Stromal cell of bone marrow (primary cell): ENCODE data around the gene HDAC4.

Experiments used
- DNase-seq: peaks from one replicate; pipeline ENCODE4 v3.0.0-alpha.2; 2012; ENCODE audit warnings: low read depth

The HDAC4 gene

DNA sequence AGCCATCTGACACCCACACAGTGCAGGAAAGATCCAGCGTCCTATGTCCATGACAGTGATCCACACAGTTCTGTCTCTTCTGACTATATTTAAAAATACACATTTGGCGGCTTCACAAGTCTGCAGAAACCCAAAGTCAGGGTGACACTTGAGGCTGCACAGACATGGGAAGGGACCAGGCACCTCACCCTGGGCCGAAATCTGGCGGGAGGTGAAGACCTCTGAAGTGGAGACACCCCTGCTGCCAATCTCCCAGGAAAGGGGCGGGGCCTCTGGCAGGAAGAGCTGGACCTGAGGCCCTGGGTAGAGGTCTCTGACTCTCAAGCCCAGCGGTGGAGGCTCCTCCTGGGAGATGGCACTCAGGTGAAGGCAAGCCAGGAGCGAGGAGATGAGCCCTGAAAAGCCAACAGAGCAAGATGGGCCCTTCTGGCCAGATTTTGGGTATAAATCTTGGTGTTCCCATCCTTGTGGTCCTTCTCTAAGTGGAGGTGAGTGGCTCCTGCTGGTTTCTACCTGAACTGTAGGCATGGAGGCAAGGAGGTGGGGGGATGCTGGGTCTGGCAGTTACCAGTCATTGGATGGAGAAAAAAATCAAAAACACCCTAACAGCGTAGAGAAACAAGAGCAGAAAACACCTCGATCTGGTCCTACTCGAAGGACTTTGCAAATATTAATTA, 248.4 kb downstream of the HDAC4 start:
- DNase-seq = no peak

- peak; percentile 47 for DNase-seq
Observed at GRCh38 chr2:239151201-239152131, 249.4 kb downstream of the HDAC4 start.

DNA sequence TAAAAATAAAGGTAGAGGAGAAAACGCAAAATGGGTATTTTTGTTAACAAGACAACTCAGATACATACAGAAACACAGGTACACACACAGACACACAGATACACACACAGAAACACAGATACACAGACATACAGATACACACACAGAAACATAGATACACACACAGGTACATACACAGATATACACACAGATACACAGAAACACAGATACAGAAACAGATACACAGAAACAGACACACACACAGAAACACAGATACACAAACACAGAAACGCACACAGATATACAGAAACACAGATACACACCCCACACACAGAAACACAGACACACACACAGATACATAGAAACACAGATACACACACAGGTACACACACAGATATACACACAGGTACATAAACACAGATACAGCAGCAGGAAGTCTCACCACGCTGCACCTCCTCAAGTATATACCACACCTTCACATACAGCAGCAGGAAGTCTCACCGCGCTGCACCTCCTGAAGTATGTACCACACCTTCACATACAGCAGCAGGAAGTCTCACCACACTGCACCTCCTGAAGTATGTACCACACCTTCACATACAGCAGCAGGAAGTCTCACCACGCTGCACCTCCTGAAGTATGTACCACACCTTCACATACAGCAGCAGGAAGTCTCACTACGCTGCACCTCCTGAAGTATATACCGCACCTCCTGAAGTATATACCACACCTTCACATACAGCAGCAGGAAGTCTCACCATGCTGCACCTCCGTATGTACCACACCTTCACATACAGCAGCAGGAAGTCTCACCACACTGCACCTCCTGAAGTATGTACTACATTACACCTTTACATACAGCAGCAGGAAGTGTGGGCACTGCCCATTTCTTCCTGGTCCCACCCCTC, 250.5 kb downstream of the HDAC4 start:
- DNase-seq = no peak

GRCh38 chr2:239149501-239149900, 251.3 kb downstream of the HDAC4 start:
- DNase-seq = no peak

DNA sequence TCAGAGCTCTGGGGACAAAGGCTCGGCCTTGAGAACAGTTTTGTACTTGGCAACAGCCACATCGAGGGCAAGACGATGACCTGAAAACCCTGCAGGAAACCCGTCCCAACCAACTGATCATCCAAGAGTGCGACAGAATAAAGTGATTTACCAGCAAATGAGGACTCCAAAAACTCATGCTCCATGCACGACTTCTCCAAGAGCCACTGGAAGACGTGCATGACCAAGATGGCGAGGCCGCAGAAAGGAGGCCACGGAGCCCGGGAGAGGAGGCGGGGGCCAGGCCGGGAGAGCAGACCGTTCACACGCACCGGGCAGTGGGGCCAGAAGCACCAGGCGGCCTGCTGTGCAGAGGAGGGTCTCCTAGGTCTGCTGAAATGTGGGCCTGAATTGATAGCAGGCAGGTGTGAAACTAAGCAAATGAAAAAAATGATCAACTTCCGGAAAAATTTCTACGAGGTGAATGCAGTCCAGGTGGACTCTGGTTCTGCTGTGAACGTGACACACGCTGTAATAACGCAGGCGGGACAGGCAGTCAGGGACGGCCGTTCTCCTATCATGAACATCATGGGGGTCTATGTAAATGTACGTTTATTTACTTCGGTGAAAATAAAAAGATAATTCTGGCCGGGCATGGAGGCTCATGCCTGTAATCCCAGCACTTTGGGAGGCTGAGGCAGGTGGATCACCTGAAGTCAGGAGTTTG, 252.2 kb downstream of the HDAC4 start:
- DNase-seq = no peak

DNA sequence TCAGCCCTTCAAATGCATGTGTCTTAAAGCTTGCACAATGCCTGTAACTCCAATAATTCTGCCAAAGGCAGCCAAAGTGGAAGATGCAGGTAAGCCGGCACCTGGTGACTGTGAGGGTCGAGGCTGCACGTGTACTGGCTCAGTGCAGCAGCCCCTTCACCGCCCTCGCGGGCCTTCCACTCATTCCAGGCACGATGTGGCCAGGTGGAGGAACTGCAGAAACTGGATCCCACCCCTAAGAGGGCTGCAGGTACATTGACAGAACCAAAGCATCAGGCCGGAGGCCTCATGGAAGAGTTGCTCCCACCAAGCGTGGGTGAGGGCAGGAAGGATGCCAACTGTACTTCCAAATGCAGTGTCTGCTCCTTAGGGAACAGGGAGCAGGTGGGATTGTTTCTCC, 253.4 kb downstream of the HDAC4 start:
- DNase-seq = no peak

DNA sequence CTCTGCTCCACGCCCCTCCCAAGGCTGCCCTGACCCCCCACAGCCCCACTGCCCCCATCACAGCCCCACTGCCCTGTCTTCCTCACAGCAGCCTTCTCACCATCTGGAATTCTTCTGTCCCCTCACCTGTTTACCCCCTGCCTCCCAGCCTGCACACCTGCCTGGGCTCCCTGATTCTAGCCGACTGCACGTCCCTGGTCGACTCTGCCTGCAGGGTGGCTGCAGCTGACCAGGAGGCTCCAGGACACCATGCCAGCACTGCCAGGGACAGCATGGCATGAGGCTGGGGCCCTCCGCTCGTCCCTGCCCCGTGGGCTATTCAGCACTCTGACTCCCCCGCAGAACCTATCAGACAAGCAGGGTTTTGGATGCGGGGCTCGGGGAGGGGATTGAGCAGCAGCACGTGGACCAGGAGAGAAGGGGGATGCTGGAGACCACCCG, 254.1 kb downstream of the HDAC4 start:
- DNase-seq = no peak

DNA sequence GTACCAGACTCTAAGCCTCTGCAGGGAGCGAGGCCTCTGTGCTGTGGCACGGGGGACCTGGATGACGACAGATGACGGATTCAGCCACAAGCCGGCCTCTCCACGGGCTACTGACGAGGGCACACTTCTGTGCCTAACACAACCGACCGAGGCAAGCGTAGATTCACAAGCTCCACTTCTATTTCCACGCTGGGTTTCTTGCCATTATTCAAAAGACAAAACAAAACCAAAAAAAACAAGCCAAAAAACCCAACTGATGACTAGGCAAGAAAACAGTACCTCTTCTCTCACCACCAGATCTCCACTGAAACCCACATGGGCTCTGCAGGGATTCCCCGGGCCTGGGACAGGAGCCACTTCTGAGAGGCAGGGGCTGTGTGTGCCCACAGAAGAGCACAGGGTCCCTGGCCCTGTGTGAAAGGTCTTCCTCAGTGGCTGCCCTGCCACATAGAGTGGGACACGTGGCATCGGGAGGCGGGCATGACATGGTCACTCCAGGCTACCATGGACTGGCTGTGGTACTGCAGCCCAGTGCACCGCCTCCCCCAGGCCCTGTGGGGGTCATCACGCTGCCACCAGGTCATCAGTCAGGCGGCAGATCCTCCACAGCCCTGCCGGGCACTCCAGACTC, 254.7 kb downstream of the HDAC4 start:
- DNase-seq = no peak

DNA sequence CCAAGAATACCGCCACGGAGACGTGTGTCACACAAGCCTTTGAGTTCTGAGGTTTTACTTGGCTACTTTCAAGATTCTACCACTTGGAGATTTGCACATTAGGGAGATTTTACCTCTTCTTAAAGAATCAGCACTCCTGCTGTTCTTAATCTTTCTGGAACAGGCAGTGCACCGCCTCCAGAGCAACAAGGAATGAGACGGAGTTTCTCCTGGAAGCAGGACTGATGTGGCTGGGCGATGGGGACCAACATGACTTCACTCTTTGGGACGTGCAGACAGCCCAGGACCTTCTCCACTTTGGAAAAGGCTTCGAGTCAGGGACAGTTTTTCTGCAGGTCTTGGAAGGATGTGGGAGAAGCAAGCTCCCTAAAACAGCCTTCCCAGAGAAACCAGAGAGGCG, 255.2 kb downstream of the HDAC4 start:
- no peak for DNase-seq

GRCh38 chr2:239145106-239145505, 255.7 kb downstream of the HDAC4 start:
- no peak for DNase-seq

DNA sequence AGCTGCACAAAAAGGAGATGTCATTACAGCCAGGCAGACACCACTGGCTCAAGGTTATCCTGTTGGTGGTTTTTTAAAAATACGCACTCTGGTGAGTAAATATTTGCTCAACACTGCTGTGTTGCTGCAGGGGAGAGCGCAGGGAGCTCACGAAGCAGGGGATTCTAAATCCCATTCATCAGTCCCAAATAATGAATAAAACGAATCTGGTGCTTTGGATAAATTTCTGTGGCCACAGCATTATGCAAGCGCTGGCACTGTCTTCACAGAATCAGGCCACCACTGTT, 256.2 kb downstream of the HDAC4 start:
- no peak for DNase-seq

GRCh38 chr2:239143858-239144712, 256.7 kb downstream of the HDAC4 start:
- DNase-seq = no peak

- DNase-seq = no peak
Observed at GRCh38 chr2:239142806-239143205, 258.0 kb downstream of the HDAC4 start.

DNA sequence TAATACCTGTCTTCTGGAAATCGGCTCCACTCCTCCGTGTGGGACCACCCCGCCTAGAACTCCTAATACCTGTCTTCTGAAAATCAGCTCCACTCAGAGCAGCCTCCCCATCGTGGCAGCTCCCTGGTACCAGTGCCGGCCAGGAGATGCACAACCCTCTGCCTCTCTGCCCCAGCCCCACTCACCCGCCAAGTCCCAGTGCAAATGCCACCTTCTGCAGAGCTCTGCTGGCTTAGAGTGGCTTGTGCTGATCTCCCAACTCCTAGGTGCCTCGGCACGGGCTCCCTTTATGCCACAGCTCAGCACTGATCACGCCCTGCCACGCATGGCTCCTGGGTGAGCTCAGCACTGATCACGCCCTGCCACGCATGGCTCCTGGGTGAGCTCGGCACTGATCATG, 258.5 kb downstream of the HDAC4 start:
- DNase-seq = no peak

- no peak for DNase-seq
Observed at GRCh38 chr2:239141021-239141760, 259.6 kb downstream of the HDAC4 start.

DNA sequence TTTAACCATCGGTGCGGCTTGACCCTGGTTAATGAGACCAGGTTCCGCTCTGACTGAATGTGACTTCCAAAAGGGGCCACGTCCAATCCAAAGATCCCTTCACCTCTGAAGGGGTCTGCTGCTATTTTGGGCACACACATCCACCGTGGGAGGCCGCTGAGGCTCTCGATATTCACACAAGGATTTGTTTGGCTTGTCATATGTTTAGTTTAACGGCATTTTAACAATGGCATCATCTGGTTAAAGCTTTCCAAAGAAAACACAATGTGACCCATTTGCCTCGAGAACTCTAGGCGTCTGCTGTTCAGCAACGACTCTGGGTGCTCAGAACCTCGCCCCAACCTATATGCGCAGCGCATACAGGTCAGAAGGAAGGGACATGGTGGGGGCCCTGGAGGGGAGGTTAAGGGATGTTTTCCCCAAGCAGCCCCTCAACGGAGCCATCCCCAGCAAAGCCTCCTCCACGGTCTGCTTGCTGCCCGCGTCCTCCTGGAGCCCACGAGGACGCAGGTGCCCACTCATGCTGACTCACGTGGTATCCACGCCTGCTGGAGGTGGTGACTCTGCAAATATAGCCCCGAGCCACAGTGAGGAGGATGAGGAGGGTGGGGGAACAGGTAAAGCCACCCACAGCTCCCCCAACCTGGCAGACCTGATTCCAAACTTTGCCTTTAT, 260.3 kb downstream of the HDAC4 start:
- no peak for DNase-seq

GRCh38 chr2:239139566-239139965, 261.3 kb downstream of the HDAC4 start:
- no peak for DNase-seq

DNA sequence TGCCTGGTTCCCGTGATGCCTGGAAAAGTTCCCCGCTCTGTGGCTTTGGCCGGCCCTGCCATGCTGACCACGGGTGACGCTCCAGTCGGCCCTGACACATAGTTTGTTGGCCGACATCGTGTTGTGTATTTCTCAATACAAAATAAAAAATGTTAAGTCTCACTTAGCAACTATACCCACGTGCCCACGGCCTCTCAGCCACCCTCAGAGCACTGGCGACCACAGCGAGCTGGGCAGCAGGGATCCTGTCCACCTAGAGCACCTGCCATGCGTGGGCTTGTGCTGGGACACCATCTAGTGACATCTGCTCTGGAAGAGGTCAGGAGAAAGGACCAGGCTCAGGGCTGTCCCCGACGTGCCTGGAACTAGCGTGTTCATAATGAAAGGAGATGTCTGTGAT, 261.7 kb downstream of the HDAC4 start:
- peak; percentile 19 for DNase-seq

GRCh38 chr2:239138610-239139009, 262.2 kb downstream of the HDAC4 start:
- DNase-seq = no peak
